GM12873 (cell line): Measurements from ENCODE around the gene GNG13.

ENCODE experiments used
- CTCF ChIP-seq: IDR thresholded peaks from 2 replicates; pipeline ENCODE4 v1.5.1; 2012; ENCODE audit warnings: low read depth, mild to moderate bottlenecking, moderate library complexity, low read length, control low read depth; ENCODE audit not compliant: insufficient read depth; ENCODE audit errors: missing control alignments

GNG13 gene

DNA sequence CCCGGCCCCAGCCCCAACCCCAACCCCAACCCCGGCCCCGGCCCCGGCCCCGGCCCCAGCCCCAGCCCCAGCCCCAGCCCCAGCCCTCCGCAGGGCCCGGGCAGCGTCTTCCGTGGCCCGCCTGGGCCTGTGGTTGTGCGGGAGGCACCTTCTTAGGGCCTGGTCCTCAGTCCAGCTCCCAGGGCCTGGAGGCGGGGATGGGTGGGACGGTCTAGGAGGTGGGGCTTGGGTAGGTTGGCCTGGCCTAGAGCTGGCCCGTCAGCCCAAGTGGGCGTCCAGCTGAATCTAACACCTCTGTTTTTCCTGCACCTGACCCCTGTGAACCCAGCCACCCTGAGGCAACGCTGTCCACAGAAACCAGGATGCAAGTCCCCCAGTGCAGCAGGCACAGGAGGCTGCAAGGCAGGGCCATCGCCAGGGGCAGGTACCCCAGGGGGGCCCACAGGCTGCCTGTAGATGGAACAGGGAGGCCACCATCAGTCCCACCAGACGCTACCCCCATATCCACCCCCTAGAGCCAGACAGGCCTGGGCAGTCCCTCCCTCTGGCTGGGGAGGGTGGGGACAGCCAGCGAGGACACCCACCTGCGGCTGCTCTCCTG lies 31.2 kb downstream of the GNG13 start:
- TF ChIP-seq CTCF: no peak

GRCh38 chr16:768428-768827 lies 32.1 kb downstream of the GNG13 start:
- TF ChIP-seq CTCF: no peak

DNA sequence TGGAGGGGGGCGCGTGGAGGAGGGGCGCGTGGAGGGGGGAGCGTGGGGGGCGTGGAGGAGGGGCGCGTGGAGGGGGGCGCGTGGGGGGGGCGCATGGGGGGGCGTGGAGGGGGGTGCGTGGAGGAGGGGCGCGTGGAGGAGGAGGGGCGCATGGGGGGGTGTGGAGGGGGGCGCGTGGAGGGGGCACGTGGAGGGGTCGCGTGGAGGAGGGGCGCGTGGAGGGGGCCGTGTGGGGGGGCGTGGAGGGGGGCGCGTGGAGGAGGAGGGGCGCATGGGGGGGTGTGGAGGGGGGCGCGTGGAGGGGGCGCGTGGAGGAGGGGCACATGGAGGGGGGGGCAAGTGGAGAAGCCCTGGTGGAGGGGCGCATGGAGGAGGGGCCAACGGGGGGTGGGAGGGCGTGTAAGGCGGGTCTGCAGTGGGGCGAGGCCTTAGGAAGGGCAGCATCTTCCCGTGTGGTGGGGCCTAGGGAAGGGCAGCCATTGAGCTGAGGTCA lies 32.7 kb downstream of the GNG13 start:
- no peak for TF ChIP-seq CTCF

- TF ChIP-seq CTCF: no peak
These were observed 33.5 kb downstream of the GNG13 start for GRCh38 chr16:766820-767640.

DNA sequence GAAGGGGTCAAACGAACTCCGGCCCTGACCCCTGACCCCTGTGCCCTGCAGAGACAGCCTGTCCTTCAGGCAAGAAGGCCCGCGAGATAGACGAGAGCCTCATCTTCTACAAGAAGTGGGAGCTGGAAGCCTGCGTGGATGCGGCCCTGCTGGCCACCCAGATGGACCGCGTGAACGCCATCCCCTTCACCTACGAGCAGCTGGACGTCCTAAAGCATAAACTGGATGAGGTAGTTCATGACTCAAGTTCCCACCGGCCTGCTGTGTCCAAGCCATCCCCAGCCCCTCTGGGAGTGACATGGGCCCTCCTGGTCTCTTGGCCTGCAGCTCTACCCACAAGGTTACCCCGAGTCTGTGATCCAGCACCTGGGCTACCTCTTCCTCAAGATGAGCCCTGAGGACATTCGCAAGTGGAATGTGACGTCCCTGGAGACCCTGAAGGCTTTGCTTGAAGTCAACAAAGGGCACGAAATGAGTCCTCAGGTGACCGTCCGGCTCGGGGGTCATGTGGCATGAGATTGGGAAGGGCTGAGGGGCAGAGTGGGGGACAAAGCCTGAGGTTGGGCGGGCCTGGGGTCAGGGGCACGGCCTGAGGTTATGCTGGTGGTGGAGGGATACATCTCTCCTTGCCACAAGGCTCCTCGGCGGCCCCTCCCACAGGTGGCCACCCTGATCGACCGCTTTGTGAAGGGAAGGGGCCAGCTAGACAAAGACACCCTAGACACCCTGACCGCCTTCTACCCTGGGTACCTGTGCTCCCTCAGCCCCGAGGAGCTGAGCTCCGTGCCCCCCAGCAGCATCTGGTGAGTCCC lies 34.3 kb downstream of the GNG13 start:
- TF ChIP-seq CTCF: no peak

- TF ChIP-seq CTCF: no peak
These were observed 35.1 kb downstream of the GNG13 start for GRCh38 chr16:765488-765865.
